ENCODE measurements around the gene NBEAL2. TPM values are rescaled to one million over a fixed set of nuclear protein-coding genes. Genes with fewer than 3 reads are reported as not detected.

The NBEAL2 gene
- polyA plus RNA-seq, 1 donor from 2014 or later: 3.3 TPM

DNA sequence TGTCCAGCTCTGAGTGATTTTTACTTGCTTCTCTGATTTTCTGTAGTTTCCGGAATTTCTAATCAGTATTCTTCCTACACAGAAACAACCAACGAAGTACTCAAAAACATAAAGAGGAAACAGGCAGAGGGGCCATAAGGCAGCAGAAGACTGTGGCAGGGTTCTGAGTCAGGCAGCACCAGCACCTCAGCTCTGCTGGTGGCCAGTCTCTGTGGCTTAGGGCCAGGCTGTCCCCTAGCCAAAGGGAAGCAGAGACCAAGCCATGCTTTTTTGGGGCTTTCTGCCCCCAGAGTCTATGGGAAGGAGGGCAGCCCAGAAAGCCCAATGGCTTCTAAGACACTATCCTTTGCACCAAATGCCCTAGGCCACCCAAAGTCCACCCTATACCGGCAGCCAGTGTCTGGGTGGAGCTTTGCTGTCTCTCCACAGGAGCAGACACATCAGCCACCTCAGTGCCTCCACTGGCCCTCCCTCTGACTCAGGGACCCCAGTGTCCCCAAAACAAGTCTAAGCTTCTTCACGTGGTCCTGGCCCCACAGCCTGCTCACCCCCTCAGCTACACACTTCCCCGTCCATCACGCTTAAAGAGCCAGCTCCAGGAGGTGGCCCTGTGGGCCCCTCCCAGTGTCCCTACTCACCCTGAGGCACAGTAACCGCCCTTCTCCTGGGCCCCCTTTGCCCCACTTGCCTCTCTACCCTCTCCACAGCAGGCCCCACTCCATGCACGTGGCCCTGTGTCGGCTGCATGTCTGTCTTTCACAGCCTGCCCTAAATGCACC lies 49.1 kb upstream of the NBEAL2 start:
- Histone ChIP-seq H3K27me3 (ENCODE audit: insufficient read depth, low read depth, low read length) (no peaks in the 10 kb centered on the region), H3K27ac (ENCODE audit: low read length) (no peak overlapping the region), H2AFZ (ENCODE audit: low read depth, low read length) (no peak overlapping the region), H3K4me3 (ENCODE audit: low read length) (no peak overlapping the region), H3F3A (ENCODE audit: insufficient read depth, low read length, poor library complexity, severe bottlenecking) (no peaks in the 10 kb centered on the region), H3K9me2 (ENCODE audit: insufficient read depth, low read length) (no peaks in the 10 kb centered on the region), H4K20me1 (ENCODE audit: insufficient read depth) (no peaks in the 10 kb centered on the region), H3K4me2 (ENCODE audit: low read length) (no peak overlapping the region), H3K79me2 (replicated peaks; ENCODE audit: insufficient read depth, low read length) (peaks cover 5% of the 10 kb centered on the region), H3K9ac (ENCODE audit: low read length) (no peak overlapping the region), H3K9me3 (ENCODE audit: low read length) (no peaks in the 10 kb centered on the region), H3K36me3 (ENCODE audit: insufficient read depth, low read length) (no peaks in the 10 kb centered on the region)
- TF ChIP-seq, protein P1, sequence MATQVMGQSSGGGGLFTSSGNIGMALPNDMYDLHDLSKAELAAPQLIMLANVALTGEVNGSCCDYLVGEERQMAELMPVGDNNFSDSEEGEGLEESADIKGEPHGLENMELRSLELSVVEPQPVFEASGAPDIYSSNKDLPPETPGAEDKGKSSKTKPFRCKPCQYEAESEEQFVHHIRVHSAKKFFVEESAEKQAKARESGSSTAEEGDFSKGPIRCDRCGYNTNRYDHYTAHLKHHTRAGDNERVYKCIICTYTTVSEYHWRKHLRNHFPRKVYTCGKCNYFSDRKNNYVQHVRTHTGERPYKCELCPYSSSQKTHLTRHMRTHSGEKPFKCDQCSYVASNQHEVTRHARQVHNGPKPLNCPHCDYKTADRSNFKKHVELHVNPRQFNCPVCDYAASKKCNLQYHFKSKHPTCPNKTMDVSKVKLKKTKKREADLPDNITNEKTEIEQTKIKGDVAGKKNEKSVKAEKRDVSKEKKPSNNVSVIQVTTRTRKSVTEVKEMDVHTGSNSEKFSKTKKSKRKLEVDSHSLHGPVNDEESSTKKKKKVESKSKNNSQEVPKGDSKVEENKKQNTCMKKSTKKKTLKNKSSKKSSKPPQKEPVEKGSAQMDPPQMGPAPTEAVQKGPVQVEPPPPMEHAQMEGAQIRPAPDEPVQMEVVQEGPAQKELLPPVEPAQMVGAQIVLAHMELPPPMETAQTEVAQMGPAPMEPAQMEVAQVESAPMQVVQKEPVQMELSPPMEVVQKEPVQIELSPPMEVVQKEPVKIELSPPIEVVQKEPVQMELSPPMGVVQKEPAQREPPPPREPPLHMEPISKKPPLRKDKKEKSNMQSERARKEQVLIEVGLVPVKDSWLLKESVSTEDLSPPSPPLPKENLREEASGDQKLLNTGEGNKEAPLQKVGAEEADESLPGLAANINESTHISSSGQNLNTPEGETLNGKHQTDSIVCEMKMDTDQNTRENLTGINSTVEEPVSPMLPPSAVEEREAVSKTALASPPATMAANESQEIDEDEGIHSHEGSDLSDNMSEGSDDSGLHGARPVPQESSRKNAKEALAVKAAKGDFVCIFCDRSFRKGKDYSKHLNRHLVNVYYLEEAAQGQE (IDR thresholded peaks at IDR 0.05; ENCODE audit: borderline replicate concordance): no peak
- TF ChIP-seq EZH2 (IDR thresholded peaks at IDR 0.05; ENCODE audit: borderline replicate concordance, insufficient read depth, low read length, poor library complexity, severe bottlenecking) (no peak), RAD21 (conservative IDR thresholded peaks at IDR 0.05) (no peak), MXI1 (conservative IDR thresholded peaks at IDR 0.05; ENCODE audit: poor library complexity, severe bottlenecking) (no peak), POLR2AphosphoS5 (IDR thresholded peaks at IDR 0.05) (no peak), EP300 (conservative IDR thresholded peaks at IDR 0.05; ENCODE audit: poor library complexity, severe bottlenecking) (no peak), SMC3 (conservative IDR thresholded peaks at IDR 0.05; ENCODE audit: poor library complexity) (no peak), TAF1 (IDR thresholded peaks at IDR 0.05; ENCODE audit: low read depth) (no peak)
- TF ChIP-seq, protein P2, sequence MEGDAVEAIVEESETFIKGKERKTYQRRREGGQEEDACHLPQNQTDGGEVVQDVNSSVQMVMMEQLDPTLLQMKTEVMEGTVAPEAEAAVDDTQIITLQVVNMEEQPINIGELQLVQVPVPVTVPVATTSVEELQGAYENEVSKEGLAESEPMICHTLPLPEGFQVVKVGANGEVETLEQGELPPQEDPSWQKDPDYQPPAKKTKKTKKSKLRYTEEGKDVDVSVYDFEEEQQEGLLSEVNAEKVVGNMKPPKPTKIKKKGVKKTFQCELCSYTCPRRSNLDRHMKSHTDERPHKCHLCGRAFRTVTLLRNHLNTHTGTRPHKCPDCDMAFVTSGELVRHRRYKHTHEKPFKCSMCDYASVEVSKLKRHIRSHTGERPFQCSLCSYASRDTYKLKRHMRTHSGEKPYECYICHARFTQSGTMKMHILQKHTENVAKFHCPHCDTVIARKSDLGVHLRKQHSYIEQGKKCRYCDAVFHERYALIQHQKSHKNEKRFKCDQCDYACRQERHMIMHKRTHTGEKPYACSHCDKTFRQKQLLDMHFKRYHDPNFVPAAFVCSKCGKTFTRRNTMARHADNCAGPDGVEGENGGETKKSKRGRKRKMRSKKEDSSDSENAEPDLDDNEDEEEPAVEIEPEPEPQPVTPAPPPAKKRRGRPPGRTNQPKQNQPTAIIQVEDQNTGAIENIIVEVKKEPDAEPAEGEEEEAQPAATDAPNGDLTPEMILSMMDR (IDR thresholded peaks at IDR 0.05; ENCODE audit: poor library complexity, severe bottlenecking): no peak

DNA sequence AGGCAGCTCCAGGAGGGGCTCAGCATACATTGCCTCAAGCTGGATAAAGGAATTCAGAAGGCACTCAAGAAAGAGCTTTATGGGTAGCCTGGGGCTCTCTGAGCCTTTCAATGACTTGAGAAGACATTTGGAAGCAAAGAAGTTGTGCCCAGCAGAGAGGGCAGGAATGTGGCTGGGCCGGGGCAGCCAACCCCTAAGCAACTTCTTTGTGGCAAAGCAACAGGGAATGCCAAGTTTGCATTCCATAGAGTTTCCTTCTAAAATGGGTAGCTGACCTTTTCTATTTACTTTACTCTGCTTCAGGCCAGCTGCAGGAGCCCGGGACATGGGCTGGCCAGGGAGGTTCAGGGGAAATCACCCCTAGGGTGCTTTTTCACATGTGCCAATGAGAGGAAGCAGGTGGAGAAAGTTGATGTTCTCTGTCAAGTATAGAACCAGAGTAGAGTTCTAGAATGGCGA lies 48.5 kb upstream of the NBEAL2 start:
- no peak overlapping the region for H2AFZ ChIP-seq (ENCODE audit: low read depth, low read length)
- TF ChIP-seq, protein P1 (IDR thresholded peaks at IDR 0.05; ENCODE audit: borderline replicate concordance): no peak
- TF ChIP-seq TAF1 (IDR thresholded peaks at IDR 0.05; ENCODE audit: low read depth): no peak
- no peak for TF ChIP-seq EZH2 (IDR thresholded peaks at IDR 0.05; ENCODE audit: borderline replicate concordance, insufficient read depth, low read length, poor library complexity, severe bottlenecking)
- TF ChIP-seq SMC3 (conservative IDR thresholded peaks at IDR 0.05; ENCODE audit: poor library complexity): no peak
- TF ChIP-seq, protein P2 (IDR thresholded peaks at IDR 0.05; ENCODE audit: poor library complexity, severe bottlenecking): no peak
- TF ChIP-seq POLR2AphosphoS5 (IDR thresholded peaks at IDR 0.05): no peak
- no peak for TF ChIP-seq RAD21 (conservative IDR thresholded peaks at IDR 0.05)
- no peak for TF ChIP-seq MXI1 (conservative IDR thresholded peaks at IDR 0.05; ENCODE audit: poor library complexity, severe bottlenecking)
- no peak for TF ChIP-seq EP300 (conservative IDR thresholded peaks at IDR 0.05; ENCODE audit: poor library complexity, severe bottlenecking)
- peaks cover 5% of the 10 kb centered on the region for H3K79me2 ChIP-seq (replicated peaks; ENCODE audit: insufficient read depth, low read length)
- H3K36me3 ChIP-seq (ENCODE audit: insufficient read depth, low read length): no peaks in the 10 kb centered on the region
- no peaks in the 10 kb centered on the region for H3K9me3 ChIP-seq (ENCODE audit: low read length)
- no peaks in the 10 kb centered on the region for H4K20me1 ChIP-seq (ENCODE audit: insufficient read depth)
- no peak overlapping the region for H3K9ac ChIP-seq (ENCODE audit: low read length)
- H3F3A ChIP-seq (ENCODE audit: insufficient read depth, low read length, poor library complexity, severe bottlenecking): no peaks in the 10 kb centered on the region
- no peak overlapping the region for H3K27ac ChIP-seq (ENCODE audit: low read length)
- no peaks in the 10 kb centered on the region for H3K27me3 ChIP-seq (ENCODE audit: insufficient read depth, low read depth, low read length)
- H3K4me3 ChIP-seq (ENCODE audit: low read length): no peak overlapping the region
- no peak overlapping the region for H3K4me2 ChIP-seq (ENCODE audit: low read length)
- H3K9me2 ChIP-seq (ENCODE audit: insufficient read depth, low read length): no peaks in the 10 kb centered on the region

Measured in neural cell (in vitro differentiated cells).